CD4-positive, alpha-beta T cell treated with Interleukin-10 for 1 hour (primary cell): ENCODE results near the gene KLHDC7B.

Experiments
- DNase-seq: peaks from one replicate; pipeline ENCODE4 v3.0.0-alpha.2; 2020

The KLHDC7B gene

GRCh38 chr22:50548921-50549790 lies 3.5 kb downstream of the KLHDC7B start:
- DNase-seq = no peak

- DNase-seq = no peak
Measured at GRCh38 chr22:50550395-50550794, 4.7 kb downstream of the KLHDC7B start.

- no peak for DNase-seq
Measured at GRCh38 chr22:50551160-50551752, 5.6 kb downstream of the KLHDC7B start.

- DNase-seq = no peak
Measured at GRCh38 chr22:50553310-50553709, 7.6 kb downstream of the KLHDC7B start.

GRCh38 chr22:50556703-50557102 lies 11.0 kb downstream of the KLHDC7B start:
- no peak for DNase-seq

- DNase-seq = no peak
Measured at GRCh38 chr22:50560034-50560433, 14.3 kb downstream of the KLHDC7B start.

- no peak for DNase-seq
Measured at GRCh38 chr22:50561401-50562358, 16.0 kb downstream of the KLHDC7B start.

GRCh38 chr22:50562523-50563412 lies 17.1 kb downstream of the KLHDC7B start, which contains the start of gene SYCE3:
SYCE3 (minus strand) TSS chr22:50562919; CDS start chr22:50556405, 6,514 bp downstream.
- DNase-seq = peak; percentile 98

- no peak for DNase-seq
Measured at GRCh38 chr22:50563413-50564160, 17.9 kb downstream of the KLHDC7B start.

GRCh38 chr22:50564289-50564688 lies 18.6 kb downstream of the KLHDC7B start:
- no peak for DNase-seq

GRCh38 chr22:50567721-50568252 lies 22.1 kb downstream of the KLHDC7B start:
- DNase-seq = no peak

GRCh38 chr22:50568626-50569025 lies 22.9 kb downstream of the KLHDC7B start:
- no peak for DNase-seq

GRCh38 chr22:50569041-50569459 lies 23.4 kb downstream of the KLHDC7B start:
- DNase-seq = no peak

- DNase-seq = no peak
Measured at GRCh38 chr22:50569896-50570535, 24.3 kb downstream of the KLHDC7B start.

GRCh38 chr22:50570861-50571260 lies 25.2 kb downstream of the KLHDC7B start:
- no peak for DNase-seq

- DNase-seq = no peak
Measured at GRCh38 chr22:50571264-50572175, 25.8 kb downstream of the KLHDC7B start.

GRCh38 chr22:50572965-50573364 lies 27.3 kb downstream of the KLHDC7B start:
- DNase-seq = no peak

- DNase-seq = no peak
Measured at GRCh38 chr22:50573491-50574382, 28.0 kb downstream of the KLHDC7B start.
